ENCODE results near the gene FBP2.

FBP2 gene

GRCh38 chr9:94600258-94600657 is 6.6 kb upstream of the FBP2 start (continued):
- no peak for TF ChIP-seq ZBTB11 (tag by site-specific recombination; conservative IDR thresholded peaks at IDR 0.05; ENCODE audit: low read depth)
- TF ChIP-seq TRIM28 (IDR thresholded peaks at IDR 0.05; ENCODE audit: borderline replicate concordance, low read length): no peak
- no peak for TF ChIP-seq ZFP69B (tag by site-specific recombination; IDR thresholded peaks at IDR 0.05)
- no peak for TF ChIP-seq ZNF791 (tag by site-specific recombination; IDR thresholded peaks at IDR 0.05)
- TF ChIP-seq ZNF18 (tag by site-specific recombination; IDR thresholded peaks at IDR 0.05): no peak
- no peak for TF ChIP-seq ZNF561 (tag by site-specific recombination; IDR thresholded peaks at IDR 0.05; ENCODE audit: borderline replicate concordance)
- TF ChIP-seq ZNF610 (tag by site-specific recombination; IDR thresholded peaks at IDR 0.05; ENCODE audit: borderline replicate concordance): no peak
- no peak for TF ChIP-seq ZNF341 (tag by site-specific recombination; IDR thresholded peaks at IDR 0.05; ENCODE audit: low read depth)
- TF ChIP-seq ZNF48 (tag by site-specific recombination; IDR thresholded peaks at IDR 0.05): no peak
- TF ChIP-seq ZNF398 (tag by site-specific recombination; IDR thresholded peaks at IDR 0.05): no peak
- TF ChIP-seq ZNF664 (tag by site-specific recombination; IDR thresholded peaks at IDR 0.05): no peak
- no peak for TF ChIP-seq ZNF571 (tag by site-specific recombination; IDR thresholded peaks at IDR 0.05)
- no peak for TF ChIP-seq ZNF24 (tag by site-specific recombination; IDR thresholded peaks at IDR 0.05)

GRCh38 chr9:94599102-94599501 is 5.5 kb upstream of the FBP2 start:
- POLR2A ChIA-PET: no interaction called here
- H3K4me1 ChIP-seq (ENCODE audit: control insufficient read depth, insufficient read depth, low read length): no peaks in the 10 kb centered on the region
- TF ChIP-seq YY2 (tag by site-specific recombination; IDR thresholded peaks at IDR 0.05) (no peak), ZNF362 (tag by site-specific recombination; IDR thresholded peaks at IDR 0.05) (no peak), ZNF221 (tag by site-specific recombination; IDR thresholded peaks at IDR 0.05; ENCODE audit: borderline replicate concordance) (no peak), PRDM6 (tag by site-specific recombination; IDR thresholded peaks at IDR 0.05) (no peak), ZNF785 (tag by site-specific recombination; IDR thresholded peaks at IDR 0.05) (no peak), ZNF37A (tag by site-specific recombination; IDR thresholded peaks at IDR 0.05) (no peak), ZNF701 (tag by site-specific recombination; IDR thresholded peaks at IDR 0.05) (no peak), ZBTB1 (tag by site-specific recombination; IDR thresholded peaks at IDR 0.05) (no peak), ZFP37 (tag by site-specific recombination; IDR thresholded peaks at IDR 0.05) (no peak), ZBTB48 (tag by site-specific recombination; IDR thresholded peaks at IDR 0.05) (no peak), MYNN (tag by site-specific recombination; IDR thresholded peaks at IDR 0.05; ENCODE audit: borderline replicate concordance) (no peak), PRDM1 (tag by site-specific recombination; IDR thresholded peaks at IDR 0.05) (no peak), ZXDB (tag by site-specific recombination; IDR thresholded peaks at IDR 0.05) (no peak), ZNF133 (tag by site-specific recombination; IDR thresholded peaks at IDR 0.05) (no peak), ZNF223 (tag by site-specific recombination; IDR thresholded peaks at IDR 0.05) (no peak), ZEB2 (tag by site-specific recombination; IDR thresholded peaks at IDR 0.05) (no peak), ZNF629 (tag by site-specific recombination; IDR thresholded peaks at IDR 0.05) (no peak), ZNF23 (tag by site-specific recombination; IDR thresholded peaks at IDR 0.05; ENCODE audit: borderline replicate concordance) (no peak)
- no peaks in the 10 kb centered on the region for H3K36me3 ChIP-seq (ENCODE audit: control insufficient read depth in 2 of 2, insufficient read depth in 1 of 2, low read length in 2 of 2)
- CTCF ChIA-PET: no interaction called here
- no peak overlapping the region for H3K4me3 ChIP-seq (ENCODE audit: low read depth, low read length)
- no peaks in the 10 kb centered on the region for H3K9me3 ChIP-seq (ENCODE audit: control insufficient read depth, insufficient read depth, low read depth, low read length)
- H3K27ac ChIP-seq (ENCODE audit: extremely low read depth, low read depth, low read length): no peak overlapping the region
